NCI-H226 (cell line): ENCODE data around the gene UNC5A.
A peak's percentile ranks its signal among the peaks of the same experiment; 100 is the strongest.

Source experiments
- DNase-seq: peaks from one replicate; pipeline ENCODE4 v3.0.0-alpha.2; 2015

Gene UNC5A

DNA sequence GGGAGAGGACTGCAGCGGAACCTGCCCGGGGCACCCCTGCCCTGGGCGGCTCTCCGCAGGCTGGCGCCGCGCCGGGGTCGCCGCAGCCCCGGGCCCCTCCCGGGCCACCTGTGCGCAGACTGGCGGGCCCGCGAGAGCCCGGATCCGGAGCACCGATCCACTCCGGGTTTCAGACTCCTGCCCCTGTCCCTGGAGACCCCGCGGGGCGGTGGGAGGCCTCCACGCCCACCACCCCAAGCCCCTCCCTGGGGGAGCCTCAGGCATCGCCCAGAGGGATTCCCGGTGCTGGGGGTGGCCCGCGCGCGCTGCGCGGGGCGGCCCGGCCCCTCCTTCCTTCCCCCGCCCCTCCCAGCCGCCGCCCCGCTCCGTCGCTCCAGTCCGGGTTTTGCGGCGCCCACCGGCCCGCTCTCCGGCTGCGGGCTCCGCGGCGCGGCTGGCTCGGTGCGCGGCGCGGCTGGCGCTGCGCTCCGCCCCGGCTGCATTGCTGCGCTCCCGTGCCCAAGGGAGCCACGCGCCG lies at the start of gene UNC5A:
Gene UNC5A, plus strand, starts transcription at position 479 of the 517 bp plus-strand sequence. CDS start 192 bp downstream, outside the sequence.
- peak; percentile 50 for DNase-seq

DNA sequence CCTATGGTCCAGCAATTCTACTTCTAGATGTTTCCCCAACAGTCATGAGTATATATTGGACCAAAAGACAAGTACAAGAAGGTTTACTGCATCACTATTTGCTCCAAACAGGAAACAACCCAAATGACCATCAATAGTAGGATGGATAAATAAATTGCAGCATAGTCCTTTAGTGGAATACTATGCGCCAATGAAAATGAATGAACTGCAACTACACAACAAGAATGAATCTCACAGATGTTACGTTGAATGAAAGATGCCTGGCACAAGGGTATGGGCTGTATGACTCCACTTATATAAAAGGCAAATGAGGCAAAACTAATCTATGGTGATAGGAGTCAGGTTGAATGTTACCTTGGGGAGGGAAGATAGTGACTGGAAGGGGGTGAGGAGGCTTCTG lies 48.6 kb upstream of the UNC5A start:
- DNase-seq = no peak

DNA sequence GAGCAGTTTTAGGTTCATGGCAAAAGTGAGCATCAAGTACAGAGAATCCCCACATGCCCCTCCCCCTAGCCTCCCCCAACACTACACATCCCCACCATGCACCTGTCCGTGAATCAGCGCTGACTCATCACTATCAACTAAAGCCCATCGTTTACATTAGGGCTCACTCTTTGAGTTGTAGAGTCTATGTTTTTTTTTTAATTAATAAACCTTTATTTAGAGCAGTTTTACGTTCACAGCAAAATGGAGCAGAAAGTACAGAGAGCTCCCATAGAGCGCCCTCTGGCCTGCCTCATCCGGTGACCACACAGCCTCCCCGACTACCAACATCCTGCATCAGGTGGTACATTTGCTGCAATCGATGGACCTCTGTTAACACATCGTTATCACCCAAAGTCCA lies 47.9 kb upstream of the UNC5A start:
- no peak for DNase-seq

DNA sequence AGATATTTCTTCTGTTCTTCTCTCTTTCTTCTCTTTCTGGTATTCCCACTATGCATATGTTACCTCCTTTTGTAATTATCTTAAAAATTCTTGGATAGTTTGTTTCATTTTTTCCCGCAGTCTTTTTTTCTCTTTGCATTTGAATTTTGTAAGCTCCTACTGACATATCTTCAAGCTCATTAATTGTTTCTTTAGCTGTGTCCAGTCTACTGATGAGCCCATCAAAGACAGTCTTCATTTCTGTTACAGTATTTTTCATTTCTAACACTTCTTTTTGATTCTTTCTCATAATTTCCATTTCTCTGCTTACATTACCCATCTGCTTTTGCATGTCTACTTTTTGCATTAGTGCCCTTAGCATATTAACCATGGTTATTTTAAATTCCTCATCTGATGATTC lies 44.7 kb upstream of the UNC5A start:
- no peak for DNase-seq

DNA sequence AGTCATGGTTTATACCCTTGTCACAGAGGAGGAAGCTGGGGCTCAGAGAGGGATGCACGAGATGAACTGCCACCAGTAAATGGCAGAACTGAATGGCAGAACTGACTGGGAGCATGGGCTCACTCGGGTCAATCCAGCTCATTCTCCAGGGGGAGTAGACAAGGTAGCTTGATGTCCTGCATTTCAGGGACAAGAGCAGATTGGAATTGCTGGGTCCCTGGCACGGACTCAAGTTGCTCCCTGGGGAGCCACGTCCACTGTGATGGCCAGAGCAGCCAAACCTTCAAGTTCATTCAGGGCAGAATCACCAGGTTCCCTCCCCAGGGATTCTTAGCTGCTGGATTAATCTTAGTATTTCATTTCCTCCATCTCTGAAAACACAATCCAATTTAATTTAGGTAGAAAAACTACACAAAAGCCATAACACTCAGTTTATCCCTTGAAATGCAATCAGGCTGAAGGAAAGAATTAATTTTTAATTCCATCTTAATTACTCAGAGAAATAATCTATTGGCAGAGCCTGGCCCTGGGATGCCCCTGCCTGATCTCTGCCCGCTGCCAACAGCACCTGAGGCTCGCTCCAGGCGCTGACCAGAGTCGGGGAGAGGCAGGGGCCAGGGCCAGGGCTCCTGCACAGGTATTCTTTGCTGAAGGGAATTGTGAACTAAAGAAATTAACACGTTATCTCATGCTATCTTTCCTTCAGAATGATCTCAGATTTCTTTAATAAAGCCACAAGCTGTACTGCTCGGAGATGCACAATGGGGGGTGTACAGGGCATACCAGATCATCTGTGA lies 42.0 kb upstream of the UNC5A start:
- no peak for DNase-seq

DNA sequence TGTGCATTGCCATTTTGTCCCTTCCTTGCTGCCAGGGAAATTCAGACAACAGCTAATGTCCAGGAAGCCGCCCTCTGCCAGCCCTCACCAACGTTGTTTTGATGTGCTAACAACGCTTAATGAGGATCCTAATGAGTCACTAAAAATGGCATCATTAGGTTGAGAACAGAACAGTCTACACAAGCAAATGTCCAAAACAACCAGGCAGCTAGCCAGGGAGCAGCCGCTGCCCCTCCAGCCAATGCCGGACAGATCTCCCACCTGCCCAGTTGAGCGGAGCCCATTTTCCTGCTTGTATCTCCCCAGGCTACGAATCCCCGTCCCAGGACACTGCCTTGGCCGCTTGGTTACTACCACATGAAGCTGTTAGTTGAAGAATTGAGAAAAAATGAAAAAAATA lies 40.4 kb upstream of the UNC5A start:
- no peak for DNase-seq

DNA sequence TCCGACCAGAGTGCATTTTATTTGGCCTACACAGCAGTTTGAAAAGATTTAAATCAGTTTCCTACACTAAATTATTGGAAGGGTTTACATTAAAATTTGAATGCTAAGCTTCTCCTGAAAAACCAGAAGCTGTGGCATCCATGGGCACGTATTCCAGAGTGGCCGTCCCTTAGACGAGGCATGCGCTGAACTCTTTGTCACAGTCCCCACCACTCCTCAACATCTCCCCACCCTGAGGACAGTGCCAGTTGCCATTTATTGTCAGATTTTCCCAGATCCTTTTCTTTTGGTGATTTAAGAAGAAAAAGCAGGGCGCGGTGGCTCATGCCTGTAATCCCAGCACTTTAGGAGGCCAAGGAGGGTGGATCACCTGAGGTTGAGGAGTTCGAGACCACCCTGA lies 39.9 kb upstream of the UNC5A start:
- no peak for DNase-seq

DNA sequence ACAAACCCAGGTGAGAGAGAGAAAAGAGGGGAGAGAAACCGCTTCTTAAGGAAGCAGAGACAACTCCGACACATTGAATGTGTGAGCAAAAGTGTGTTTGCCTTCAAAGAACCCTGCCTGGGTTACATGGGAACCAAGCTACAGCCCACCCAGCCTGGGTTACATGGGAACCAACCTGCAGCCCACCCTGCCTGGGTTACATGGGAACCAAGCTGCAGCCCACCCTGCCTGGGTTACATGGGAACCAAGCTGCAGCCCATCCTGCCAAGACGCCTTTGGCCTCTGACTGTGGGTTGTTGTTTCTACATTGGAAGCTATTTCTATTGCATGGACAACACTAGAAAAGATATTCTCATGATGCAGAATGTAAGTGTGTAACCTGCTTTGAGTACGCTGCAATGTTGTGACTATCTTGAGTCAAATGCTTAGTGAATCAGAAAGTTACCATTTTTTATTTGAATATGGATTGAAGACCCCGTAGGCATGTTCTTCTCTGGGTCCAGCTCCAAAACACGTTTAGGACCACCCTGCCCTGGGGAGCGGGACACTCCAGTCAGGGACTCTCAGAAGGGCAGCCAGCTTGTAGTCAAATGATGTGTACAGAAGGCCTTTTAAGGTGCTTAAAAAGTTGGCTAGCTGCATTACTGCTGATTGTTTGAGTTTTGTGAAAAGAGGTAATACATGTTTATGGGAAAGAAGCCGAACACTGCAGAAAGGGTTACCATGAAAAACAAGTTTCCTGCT lies 39.1 kb upstream of the UNC5A start:
- no peak for DNase-seq

DNA sequence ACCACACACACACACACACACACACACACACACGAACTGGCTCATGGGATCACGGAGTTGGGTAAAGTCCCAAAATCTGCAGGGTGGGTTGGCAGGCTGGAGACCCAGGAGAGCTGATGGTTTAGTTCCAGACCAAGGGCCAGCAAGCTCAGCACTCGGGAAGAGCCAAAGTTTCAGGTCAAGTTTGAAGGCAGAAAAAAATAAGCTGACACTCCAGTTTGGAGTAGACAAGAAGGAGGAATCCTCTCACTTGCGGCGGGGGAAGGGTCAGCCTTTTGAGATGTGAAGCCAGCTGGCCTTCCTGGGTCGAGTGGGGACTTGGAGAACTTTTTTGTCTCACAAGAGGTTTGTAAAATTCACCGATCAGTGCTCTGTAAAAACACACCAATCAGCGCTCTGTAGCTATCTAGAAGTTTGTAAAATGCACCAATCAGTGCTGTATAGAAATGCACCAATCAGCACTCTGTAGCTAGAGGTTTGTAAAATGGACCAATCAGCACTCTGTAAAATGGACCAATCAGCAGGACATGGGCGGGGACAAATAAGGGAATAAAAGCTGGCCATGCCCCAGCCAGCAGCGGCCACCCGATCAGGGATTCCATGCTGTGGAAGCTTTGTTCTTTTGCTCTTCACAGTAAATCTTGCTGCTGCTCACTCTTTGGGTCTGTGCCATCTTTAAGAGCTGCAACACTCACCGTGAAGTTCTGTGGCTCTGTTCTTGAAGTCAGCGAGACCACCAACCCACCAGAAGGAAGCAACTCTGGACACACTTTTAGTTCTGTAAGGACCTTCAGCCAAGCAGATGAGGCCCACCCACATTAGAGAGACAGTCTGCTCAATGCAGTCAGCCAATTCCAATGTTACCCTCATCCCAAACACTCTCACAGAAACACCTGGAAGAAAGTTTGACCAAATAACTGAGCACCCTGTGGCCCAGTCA lies 37.8 kb upstream of the UNC5A start:
- DNase-seq = no peak

DNA sequence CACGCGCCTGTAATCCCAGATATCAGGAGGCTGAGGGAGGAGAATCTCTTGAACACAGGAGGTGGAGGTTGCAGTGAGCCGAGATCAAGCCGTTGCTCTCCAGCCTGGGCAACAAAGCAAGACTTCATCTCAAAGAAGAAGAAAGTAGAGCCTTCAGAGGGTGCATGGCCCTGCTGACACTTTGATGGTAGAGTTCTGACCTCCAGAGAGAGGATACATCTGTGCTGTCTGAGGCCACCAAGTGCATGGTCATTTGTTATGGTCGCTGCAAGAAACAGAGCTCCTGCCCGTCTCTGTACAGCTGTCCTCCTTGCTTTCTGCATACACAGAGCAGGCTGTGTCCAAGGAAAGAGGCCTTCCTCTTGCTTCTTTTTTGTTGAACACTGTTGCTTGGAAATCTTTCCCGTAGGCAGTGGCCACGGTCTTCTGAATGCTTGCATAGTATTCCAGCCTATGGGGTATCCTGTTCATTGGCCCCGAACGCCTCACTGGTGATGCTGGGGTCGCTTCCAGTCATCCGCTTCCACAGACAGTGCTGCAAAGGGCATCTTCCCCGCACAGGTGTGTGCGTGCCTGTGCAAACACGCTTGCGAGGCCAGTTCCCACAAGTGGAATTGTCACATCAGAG lies 36.8 kb upstream of the UNC5A start:
- no peak for DNase-seq

DNA sequence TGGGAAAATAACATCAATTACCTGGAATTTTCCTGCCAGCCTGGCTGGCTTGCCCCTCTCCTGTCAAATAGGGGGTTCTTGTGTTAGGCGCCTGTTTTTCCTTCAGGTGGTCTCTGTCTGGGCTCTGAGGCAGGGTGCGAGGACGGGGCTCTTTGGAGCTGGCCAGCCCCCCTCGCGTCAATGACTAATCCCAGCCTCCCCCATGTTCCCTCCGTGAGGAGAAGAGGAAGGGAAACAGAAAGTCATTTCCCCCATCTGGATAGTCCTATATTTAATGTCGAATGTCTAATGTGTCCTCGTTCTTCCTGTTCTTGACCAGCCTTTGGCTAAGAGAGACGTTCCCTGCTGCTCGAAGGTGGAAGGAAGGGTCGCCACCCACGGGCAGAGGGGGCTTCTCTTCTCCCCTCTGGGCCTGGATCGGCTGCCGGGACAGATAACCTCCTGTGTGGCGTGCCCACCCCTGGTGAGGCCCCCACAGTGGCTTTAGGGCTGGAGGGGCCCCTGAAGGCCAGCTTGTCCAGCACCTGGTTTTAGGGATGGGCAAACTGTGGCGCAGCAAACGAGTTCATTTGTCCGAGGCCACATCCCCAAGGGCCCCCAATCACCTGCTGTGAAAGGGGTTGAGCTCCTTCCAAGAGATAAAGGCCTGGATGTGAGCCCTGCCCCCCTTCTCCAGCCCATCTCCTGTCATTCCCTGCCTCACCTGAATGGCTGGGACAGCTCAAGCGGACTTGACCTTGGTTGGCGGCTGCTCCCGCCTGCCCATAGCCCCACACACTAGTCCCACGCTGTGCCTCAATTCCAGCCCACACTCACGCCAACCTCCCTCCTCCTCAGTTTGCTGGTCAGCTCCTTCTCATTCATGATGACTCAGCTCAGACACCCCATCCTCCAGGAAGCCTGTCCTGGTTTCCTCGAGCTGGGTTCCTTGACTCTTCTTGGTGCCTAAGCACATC lies 35.9 kb upstream of the UNC5A start:
- no peak for DNase-seq

DNA sequence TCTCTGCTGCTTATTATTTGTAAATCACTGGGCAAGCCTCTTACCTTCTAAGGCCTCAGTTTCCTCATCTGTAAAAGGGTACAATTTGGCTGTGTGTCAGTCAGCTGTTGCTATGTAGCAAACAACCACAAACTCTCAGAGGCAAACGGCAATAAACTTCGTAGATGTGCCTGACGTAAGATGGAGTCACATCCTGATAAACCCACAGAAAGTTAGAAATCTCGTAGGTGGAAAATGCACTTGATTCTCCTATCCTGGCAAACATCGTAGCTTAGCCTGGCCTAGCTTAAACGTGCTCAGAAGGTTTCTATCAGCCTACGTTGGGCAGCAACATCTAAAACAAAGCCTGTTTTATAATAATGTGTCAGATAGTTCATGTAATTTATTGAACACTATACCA lies 35.0 kb upstream of the UNC5A start:
- DNase-seq = no peak

DNA sequence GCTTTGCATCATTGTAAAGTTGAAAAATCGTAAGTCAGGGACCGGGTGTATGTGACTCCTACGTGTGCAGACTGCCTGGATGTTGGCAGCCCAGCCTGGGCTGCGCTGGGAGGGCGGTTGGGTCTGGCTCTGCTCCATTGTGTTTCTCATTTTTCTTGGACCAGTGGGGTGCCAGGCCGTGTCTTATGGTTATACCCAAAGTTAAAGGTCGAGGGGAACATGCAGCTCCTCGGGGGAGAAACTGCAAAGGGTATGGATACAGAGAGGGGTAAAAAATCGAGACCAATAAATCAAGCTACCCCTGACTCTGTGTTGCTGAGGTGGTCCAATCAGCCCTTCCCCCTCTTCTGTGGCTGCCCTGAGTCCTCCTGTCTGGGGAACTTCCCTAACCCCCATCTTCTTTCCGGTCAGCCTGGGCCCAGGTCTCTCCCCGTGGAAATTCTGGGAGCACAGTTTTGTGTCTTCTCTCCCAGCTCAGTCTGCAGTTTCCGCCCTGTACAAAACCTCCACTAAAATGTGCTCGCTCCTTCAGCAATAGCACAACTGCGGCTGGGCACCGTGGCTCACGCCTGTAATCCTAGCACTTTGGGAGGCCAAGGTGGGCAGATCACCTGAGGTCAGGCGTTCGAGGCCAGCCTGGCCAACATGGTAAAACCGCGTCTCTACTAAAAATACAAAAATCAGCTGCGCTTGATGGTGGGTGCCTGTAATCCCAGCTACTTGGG lies 34.1 kb upstream of the UNC5A start:
- no peak for DNase-seq

DNA sequence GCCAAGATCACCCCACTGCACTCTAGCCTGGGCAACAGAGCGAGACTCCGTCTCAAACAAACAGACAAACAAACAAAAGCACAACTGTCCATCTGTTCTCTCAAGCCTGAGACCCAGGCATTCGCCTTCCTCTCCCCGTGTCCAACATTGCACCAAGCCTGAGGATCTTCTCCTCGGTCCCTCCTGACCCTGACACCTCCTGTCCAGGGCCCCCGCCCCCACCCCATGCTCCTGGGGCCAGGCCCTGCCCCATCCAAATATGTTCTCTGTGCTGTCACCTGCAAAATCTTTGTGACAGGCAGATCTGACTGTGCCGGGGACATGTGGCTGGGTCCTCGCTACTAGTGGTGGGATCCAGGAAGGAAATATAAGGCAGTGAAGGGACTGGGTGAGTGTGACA lies 33.4 kb upstream of the UNC5A start:
- DNase-seq = no peak

DNA sequence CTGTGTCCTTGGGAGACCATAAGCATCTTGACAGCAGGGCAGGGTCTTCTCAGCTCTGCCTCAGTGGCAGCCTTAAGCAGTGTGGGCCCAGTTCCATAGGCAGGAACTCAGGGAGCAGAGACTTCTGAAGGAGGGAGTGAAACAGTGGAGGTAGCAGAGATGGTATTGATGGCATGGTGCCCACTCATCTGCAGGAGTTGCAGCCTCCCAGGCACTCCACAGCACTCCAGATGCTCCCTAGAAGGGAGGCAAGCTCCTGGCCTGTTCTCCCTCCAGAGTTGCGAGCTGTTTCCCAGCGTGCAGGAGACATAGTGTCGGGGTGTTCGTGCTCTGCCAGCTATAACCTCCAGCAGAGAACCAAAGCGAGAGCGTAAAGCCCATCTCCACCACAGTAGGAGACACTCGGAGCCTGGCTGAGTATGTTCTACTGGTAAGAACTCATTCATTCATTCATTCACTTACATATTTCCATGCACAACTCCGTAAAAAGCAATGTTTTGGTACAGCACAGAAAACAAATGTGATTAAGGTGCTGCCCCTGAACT lies 31.4 kb upstream of the UNC5A start:
- no peak for DNase-seq

DNA sequence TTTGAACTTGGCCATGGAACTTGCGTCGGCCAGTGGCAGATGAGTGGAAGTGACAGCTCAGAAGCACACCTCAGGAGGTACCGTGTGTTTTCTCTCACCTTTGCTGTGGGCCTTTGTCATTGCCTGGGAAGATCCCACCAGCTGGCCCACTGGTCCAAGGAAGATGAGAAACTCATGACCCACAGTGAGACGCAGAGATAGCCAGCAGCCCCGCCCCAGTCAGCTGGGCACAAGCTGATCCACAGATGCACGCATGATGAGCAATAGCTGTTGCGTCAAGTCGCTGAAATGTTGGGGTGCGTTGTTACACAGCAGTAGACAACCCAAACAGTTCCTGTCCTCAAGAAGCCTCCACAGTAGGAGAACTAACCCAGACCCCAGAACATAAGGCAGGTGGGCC lies 30.8 kb upstream of the UNC5A start:
- DNase-seq = no peak

DNA sequence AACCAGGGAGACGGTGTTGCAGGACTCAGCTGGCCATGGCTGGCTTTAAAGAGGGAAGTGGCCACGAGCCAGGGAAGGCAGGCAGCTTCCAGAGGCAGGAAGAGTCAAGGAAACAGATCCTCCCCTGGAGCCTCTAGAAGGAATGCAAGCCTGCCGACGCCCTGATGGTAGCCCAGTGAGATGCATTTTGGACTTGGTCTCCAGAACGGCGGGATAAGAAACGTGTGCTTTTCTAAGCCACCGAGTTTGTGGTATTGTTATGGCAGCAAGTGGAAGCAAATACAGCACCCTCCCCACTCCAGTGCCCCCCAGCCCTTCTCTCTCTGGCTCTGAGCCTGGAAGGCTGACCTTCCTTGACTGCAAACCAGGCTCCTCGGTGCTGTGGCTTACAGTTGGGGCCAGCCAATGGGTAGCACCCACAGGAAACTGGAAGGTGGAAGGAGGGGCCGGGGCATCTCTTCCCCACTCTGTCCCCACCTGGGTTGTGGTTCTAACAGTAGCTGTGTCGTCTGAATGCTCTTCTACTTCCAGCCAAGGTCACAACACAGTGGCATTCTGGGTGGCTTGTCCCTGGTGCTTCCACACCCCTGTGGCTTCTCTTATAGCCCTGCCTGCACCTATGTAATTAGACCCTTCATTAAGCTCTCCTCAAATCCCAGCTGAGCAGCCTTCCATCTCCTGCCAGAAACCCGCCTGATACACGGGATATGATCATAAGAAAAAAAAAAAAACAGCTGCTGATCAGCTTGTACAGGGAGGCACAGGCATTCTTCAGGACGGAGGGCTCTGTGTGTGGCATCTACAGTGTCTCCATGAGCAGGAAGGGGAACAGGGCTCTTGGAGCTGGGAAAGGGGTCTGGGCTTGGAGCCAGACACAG lies 29.9 kb upstream of the UNC5A start:
- peak; percentile 14 for DNase-seq

DNA sequence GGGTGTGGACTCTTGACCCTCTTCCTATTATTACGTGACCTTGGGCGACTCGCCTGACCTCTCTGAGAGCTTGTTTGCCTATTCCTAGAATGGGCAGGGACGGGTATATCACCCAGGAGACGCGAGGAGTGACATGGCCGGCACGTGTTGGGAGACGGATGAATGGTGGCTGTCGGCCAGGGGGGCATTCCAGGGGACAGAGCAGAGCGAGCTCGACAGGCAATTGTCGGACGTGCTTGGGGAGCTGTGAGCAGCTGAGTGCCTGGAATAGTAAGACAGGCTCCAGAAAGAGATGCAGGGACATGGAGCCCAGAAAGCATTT lies 29.3 kb upstream of the UNC5A start:
- DNase-seq = no peak
